Dermis blood vessel endothelial cell (primary cell): ENCODE data around the gene MORN1. TPM values are rescaled to one million over a fixed set of nuclear protein-coding genes. Genes with fewer than 3 reads are reported as not detected.
A peak's percentile ranks its signal among the peaks of the same experiment; 100 is the strongest.
"Not testable (repeated sequence)": the region's sequence is repeated elsewhere in the genome, so short reads cannot be mapped to it uniquely, and the experiment has no call there.

Experiments
- DNase-seq: peaks from one replicate; pipeline ENCODE4 v3.0.0; 2010
- total RNA-seq: library from RNA; depleted of rRNA; stranded (reverse); fragments of >200 nt; gene quantifications from 2 replicates; pipeline ENCODE4 v1.2.3, GENCODE V29; 2014

Gene MORN1
- total RNA-seq, 1 donor from 2014 or later = 7.7 TPM

DNA sequence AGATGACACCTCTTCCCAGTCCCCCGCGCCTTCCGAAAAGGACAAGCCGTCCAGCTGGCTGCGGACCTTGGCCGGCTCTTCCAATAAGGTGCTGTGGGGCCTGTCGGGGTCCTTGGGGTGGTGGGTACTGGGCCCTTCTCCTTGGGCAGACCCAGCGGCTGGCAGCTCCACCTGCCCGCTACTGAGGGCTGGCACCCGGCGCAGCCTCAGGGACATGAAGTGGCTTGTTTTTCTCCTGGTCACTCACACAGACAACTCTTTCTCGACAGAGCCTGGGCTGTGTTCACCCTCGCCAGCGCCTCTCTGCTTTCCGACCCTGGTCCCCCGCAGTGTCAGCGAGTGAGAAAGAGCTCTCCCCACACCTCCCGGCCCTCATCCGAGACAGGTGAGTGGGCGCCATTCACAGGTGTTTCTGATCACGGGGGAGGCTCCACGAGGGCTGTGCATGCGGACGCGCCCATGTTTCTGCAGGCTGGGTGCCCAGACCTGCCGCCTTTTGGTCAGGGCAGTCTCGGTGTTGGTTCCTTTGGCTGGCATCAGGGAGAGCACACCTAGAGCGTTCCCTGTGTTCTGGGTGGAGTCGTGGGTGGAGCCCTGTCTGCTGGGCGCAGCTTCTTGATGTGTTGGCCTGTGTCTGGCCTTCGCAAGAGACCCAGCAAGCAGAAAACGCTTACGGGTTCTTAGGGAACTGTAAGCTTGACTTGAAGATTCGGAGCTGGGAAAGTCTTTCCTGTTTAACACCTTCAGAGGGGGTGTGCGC is 88.2 kb downstream of the MORN1 start:
- no peak for DNase-seq

- no peak for DNase-seq
Measured at GRCh38 chr1:2302292-2302925, 88.9 kb downstream of the MORN1 start.

DNA sequence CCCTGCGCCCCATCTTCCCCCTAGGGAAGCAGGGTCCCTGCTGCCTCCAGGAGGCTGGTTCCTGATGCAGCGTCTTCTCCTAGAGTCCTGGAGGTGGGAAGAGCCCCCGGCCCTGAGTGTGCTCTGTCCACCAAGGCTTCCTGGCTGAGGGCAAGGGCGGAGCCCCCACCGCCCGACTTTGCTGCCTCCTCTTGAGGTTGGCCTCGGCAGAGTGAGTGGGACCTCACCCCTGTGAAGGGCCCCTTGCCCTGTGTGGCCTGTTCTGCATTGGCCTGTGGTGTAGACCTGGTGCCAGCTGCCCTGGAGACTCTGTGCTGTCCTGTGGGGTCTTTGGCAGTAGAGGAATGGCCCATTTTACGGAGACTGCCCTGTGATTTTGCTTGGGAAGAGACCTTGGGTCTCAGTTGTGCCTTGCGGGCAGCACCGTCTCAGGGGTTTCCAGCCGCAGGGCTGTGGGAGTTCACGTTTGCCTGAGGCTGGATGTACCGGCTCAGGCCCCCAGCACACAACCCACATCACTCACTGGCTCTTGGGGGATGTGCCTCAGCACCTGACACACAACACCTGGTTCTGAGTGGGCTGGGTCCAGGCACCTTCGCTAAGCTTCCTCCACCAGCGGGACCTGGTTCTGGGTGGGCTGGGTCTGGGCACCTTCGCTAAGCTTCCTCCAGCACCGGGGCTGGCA is 89.6 kb downstream of the MORN1 start:
- no peak for DNase-seq

GRCh38 chr1:2300851-2301606 is 90.3 kb downstream of the MORN1 start:
- peak; percentile 66 for DNase-seq

- DNase-seq = no peak
Measured at GRCh38 chr1:2300004-2300771, 91.2 kb downstream of the MORN1 start.

DNA sequence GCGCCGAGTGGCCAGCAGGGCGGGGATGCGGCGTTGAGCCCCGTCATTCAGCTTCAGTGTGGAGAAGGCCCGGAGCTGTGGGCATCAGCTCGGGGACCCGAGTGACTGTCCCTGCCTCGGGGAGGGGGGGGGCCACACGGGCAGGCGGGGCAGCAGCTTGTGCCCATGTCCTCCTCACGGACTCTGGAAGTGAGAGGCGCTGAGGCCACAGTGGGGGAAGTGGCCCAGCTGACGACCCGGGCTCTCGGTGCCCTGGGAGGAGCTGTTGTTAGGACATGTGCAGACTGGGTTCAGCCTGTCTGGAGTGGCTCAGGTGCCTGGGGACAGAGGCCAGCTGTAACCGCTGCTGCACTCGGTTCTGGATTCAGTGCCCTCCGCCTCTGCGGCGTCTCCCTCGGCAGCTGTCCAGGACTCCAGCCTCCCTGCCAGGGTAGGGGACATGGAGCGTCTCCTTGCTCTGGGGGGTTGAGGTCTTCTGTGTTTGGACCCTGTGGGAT is 92.2 kb downstream of the MORN1 start:
- DNase-seq = no peak

- DNase-seq = no peak
Measured at GRCh38 chr1:2298685-2299084, 92.7 kb downstream of the MORN1 start.

DNA sequence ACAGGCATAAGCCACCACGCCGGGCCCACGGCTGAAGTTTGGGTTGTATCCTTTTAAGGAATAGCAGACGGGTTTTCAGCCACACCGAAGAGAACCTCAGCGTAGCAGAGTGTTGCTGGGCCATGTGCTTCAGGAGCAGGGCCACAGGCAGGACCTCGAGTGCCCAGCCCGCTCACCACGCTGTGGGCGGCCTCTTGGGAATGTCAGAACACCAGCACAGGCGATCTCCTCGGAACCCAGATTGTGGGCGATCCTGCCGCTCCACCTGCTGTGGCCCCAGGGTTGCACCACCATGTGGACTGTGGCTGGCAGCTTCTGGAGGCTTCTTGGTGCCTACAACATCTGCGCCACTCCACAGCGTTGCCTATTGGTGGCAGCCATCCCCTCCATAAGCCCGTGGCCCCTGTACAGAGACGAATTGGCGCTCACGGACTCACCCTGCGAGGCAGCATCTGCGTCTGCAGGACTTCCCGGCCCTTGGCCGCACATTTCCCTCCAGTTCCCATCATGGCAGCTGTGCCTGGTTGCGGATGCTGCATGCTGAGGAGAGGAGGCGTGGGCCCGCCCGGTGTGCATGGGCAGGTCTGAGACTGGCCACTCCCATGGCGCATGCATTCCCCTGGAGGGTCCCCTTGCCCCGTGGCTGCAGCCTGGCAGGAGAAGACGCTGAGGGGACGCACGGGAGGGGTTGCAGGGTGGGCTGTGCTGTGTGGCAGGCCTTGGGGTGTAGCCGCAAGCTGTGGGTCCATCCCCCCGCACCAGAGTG is 93.9 kb downstream of the MORN1 start:
- DNase-seq = no peak

GRCh38 chr1:2296614-2297013 is 94.7 kb downstream of the MORN1 start:
- no peak for DNase-seq

DNA sequence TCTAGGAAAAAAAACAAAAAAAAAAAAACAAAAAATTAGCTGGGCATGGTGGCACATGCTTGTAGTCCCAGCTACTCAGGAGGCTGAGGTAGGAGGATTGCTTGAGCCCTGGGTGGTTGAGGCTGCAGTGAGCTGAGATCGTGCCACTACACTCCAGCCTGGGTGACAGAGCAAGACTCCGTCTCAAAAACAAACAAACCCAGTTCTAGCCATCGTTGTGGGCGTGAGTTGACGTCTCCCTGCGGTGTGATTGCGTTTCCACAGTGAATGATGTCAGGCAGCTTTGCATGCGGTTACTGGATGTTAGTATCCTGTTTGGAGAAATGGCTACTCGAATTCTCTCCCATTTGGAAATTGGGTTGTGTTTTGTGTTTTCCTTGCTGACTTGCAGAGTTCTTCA is 95.1 kb downstream of the MORN1 start:
- DNase-seq = not testable (repeated sequence)

DNA sequence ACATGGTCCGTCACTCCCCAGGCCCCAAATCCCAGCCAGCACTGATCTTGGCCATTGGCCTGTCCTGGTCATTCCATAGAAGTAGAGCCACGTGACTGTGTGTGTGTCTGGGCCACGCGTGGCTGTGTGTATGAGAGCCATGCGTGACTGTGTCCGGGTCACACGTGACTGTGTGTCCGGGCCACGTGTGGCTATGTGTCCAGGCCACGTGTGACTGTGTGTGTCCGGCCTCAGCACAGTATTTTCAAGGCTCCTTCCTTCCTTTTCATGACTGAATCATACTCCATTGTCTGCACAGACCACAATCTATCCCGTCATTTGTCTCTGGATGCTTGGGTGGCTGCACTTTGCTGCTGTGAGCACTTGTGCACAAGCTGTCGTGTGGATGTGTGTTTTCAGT is 95.8 kb downstream of the MORN1 start:
- peak; percentile 51 for DNase-seq

- no peak for DNase-seq
Measured at GRCh38 chr1:2294725-2295078, 96.7 kb downstream of the MORN1 start.

- DNase-seq = peak; percentile 48
Measured at GRCh38 chr1:2294033-2294724, 97.2 kb downstream of the MORN1 start.

DNA sequence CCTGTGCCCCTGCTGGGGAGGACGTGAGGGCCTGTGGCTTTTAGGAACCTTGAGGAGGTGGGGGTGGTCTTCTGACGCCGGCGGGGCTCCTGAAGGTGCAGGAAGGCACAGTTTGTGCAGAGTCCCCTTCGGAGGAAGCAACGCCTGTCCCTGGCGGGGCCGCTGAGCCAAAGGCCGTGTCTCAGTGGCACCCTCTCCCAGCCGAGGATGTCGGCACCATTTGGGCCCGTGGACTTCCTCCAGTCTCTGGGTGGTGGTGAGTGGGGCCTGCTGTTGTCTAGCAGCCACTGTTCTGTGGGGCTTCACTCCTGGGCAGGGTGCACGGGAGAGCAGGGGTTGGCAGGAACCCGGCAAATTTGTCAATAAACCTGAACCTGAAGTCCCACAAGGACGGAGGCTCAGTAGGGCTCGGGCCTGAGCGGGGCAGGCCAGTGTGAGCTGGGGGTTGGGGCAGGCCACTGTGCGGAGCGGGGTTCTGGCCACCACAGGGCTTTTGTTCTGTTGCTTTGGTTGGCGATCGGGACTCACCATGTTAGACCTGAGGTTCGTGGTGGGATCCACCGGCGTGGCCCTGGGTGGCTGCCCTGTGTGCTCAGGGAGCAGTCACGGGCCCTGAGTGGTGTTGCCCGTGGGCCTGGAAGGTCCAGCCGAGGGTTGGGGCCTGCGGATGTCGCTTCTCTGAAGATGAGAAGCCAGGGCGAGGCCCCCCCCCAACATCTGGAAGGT is 98.5 kb downstream of the MORN1 start:
- DNase-seq = no peak

DNA sequence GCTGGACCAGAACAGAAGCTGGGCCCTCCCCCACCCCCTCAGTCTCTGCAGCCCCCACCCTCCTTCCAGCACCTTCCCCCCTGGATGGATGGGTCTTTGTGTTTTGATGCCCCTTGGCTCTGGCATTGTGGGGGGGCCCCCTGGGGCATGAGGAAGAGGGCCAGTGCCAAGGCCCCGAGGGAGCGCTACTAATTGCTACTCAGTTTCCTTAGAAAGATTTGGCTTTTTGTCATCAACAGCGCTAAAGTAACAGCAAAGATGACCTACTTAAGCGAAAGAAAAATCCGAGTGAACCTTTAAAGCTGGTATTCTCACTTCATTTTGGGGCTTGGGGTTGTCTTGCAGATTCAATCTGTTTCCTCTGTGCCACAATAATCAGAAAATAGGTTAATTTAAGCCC is 99.8 kb downstream of the MORN1 start:
- DNase-seq = no peak

DNA sequence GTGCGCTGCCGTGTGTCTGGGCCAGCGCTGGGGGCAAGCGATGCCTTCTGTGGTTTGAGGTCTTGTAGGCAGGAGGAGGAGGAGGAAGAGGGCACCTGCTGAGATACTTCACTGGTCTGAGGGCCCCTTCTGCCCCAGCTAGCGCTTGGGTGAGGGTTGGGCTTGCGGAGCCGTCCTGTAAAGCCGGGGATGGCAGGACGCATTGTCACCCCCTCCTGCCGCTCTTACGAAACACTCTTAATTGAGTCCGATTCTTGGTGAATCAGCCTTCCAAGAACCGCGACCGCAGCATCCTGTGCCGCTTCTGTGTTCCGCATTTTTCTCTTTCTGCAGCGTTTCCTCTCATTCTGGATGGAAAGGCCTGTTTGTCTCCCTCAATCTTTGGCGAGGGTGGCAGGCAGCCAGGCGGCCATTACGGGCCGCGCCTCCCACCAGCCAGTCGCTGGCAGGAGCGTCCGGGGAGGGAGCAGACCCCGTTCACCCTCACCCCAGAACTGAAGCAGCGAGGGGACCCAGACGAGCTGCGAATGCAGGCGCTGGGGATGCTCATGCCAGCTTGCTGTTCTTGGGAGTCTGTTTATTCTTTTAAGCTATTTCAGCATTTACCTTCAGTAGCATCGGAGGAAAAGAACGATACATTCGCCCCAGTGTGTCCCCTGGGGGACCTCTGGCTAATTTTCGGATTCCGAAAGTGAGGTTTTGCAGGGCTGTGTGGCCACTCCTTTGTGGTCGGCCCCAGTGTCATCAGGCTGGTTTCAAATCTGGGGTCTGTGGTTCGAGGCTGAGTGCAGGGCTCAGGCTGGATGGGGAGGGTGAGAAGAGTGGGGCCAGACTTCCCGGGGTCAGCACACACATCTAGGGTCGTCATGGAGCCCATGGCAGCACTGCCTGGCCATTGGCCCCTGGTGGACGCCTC is 100.5 kb downstream of the MORN1 start:
- peak; percentile 94 for DNase-seq

- no peak for DNase-seq
Measured at GRCh38 chr1:2290171-2290578, 101.2 kb downstream of the MORN1 start.

DNA sequence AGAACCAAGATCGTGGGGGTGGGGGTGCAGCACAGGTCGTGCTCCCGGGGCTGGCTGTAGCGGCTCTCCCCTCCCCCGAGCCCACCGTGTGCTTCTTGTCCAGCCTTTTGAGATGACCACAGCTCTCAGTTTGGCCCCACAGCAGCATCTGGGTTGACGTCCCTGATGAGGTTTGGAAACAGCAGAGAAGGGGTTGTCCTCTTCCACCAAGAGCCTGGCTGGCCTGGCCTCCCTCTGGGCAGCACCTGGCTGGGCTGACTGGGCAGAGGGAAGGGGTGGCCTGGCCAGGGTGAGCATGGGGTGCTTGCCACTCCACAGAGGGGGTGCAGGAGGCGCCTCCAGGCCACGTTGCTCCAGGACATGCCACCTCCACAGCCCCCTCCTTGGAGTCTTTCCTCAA is 101.7 kb downstream of the MORN1 start:
- no peak for DNase-seq
